ENCODE results near the gene TPCN2.
"Not testable (repeated sequence)": the region's sequence is repeated elsewhere in the genome, so short reads cannot be mapped to it uniquely, and the experiment has no call there.

The TPCN2 gene

DNA sequence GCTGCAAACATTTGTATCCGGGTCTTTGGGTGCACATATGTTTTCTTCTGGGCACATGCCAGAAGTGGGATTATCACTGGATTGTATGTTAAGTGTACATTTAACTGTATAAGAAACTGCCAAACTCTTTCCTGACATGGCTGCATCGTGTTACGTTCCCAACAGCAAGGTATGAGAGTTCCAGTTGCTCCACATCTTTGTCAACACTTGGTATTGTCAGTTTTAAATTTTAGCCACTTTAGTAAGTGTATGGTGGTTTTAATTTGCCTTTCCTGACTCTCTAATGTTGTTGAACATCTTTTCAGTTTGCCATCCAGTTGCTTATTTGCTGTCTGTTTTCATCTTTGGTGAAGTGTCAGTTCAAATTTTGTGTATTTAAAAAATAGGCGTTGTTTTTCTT lies 84.5 kb downstream of the TPCN2 start:
- no peak for DNase-seq

DNA sequence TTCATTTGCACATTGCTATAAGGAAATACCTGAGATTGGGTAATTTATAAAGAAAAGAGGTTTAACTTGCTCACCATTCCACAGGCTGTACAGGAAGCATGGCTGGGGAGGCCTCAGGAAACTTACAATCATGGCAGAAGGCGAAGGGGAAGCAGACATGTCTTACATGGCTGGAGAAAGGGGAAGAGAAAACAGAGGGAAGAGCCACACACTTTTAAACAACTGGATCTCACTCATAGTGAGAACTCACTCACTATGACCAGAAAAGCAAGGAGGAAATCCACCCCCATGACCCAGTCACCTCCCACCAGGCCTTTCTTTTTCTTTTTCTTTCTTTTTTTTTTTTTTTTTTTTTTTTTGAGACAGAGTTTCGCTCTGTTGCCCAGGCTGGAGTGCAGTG lies 85.5 kb downstream of the TPCN2 start:
- not testable (repeated sequence) for DNase-seq

DNA sequence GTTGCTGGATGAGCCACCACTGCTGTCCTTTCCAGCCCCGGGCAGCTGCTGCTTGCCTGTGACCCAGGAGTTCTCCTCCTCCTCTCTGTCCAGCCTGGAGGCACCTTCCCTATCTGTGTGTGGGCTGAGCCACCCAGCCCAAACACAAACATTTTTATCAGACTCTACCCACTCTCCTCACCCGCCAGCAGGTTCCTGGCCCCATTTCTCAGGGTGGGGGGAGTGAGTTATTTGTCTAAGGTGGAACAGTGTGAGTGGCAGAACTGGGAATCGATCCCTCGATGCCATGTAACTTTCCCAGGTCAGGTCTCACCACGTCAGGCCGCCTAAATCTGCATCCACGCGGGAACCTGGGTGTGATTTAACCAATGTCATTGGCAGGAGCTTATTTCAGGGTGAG lies 86.2 kb downstream of the TPCN2 start:
- DNase-seq, result no peak

DNA sequence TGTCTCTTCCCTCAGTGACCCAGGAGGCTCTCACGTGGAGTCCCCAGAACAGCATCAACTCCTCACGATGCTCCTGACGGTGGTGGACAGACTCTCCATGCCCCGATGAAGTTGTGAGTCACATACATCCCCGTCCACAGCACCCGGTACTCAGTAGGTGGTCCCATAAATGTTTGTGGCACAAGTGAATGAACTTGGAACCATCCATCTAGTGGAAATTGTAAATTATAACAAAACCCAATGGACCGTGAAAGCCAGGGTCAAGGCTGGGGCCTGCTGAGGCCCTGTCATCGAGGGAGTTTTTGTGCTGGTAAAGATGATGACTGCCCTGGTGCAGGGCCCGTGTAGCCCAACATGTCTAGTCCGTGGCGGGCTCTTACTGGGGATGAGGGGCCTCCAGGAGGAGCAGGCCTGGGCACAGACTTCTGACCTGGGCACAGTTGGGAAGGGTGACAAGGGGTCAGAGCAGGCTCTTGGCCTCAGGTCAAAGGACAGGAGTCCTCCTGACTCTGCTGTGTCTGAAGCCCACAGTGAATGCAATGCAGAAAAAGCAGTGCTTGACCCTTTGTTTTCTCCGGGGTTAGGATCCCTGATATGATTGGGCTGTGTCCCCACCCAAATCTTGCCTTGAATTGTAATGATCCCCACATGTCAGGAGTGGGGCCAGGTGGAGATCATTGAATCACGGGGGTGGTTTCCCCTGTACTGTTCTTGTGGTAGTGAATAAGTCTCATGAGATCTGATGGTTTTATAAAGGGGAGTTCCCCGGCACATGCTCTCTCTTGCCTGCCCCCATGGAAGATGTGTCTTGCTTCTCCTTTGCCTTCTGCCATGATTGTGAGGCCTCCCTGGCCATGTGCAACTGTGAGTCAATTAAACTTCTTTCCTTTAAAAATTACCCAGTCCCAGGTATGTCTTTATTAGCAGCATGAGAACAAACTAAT lies 87.0 kb downstream of the TPCN2 start:
- no peak for DNase-seq

DNA sequence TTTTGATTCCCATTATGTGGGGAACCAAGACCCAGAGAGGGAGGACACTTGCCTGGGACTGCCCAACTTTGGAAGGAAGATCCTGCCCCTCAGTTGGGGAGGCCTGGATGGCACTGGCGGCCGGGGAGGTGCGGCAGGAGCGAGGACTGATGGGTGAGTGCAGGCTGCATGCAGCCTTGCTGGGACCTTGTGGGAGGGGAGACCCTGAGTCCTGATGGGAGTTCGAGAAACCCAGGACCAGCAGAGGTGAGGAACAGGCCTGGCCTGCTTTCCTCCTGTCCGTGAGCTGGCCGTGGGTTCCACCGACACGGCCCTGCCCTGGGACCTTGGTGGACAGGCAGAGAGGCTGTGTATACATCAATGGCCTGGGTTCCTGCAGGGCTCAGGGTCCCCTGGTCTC lies 87.7 kb downstream of the TPCN2 start:
- DNase-seq, result no peak

DNA sequence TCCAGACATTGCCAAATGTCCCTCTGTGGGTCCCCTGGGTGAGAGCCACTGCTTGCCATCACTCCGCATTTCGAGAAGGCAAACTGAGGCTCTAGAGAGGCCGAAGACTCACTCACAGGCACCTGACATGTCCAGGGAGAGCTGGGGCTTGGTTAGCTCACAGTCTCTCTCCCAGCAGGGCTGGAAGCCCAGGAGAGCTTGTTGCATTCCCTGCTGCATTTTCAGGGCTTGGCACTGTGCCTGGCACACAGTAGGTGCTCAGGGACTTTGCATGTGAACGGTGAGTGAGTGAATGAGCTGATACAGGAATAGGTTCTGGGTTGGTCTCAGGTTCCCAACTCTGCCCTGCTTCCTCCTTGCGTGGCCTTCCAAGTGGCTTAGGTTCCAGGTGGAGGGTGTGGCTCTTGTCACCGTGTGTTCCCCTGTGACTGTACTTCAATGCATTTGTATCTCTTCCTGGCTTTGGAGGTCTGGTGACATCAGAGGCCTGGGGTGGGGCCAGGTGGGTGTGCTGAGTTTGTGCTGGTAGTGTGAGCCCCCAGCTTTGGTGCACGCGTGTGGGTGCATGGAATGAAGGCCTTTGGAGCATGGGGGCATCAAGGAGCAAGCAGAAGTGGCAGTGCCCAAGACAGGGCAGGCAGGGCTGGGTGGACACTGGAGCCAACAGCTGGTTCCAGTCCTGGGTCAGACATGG lies 88.6 kb downstream of the TPCN2 start:
- no peak for DNase-seq

DNA sequence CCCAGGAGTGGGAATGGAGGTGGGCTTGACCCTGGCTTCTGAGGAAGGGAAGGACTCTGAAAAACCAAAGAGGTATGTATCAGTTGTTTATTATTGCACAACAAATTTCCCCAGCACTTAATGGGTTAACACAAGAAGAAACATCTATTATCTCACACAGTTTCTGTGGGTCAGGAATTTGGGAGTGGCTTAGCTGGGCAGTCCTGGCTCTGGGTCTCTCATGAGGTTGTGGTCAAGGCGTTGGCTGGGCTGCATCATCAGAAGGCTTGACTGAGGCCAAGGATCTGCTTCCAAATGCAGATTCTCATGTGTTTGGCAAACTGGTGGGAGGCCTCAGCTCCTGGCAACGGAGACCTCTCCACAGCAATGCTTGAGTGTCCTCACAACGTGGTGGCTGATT lies 89.5 kb downstream of the TPCN2 start:
- peak; percentile 43 for DNase-seq

DNA sequence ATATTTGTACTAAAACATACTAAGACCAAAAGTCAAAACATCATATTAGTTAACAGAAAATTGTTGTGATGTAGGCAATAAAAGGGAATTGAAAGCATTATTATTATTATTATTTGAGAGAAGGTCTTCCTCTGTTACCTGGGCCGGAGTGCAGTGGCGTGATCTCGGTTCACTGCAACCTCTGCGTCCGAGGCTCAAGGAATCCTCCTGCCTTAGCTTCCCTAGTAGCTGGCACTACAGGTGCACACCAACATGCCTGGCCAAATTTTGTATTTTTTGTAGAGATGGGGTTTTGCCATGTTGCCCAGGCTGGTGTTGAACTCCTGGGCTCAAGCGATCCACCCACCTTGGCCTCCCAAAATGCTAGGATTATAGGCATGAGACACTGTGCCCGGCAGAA lies 91.4 kb downstream of the TPCN2 start:
- not testable (repeated sequence) for DNase-seq

DNA sequence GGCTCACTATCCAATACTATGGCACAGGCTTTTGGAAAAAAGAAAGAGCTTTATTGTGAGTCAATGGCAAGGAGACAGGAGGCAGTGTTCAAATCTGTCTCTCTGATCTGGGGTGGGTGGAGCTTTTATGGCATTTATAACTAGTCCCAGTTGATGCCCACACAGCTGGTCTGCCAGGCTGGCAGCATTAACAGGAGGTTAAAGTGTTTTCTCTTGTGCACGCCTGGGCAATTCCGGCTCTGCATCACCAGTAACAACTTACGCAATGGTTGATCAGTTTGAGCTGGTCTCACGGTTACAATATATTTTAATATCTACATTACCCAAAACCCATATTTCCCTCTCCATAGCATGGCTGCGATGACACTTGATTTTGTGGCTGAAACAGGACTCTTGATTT lies 91.9 kb downstream of the TPCN2 start:
- DNase-seq, result no peak

DNA sequence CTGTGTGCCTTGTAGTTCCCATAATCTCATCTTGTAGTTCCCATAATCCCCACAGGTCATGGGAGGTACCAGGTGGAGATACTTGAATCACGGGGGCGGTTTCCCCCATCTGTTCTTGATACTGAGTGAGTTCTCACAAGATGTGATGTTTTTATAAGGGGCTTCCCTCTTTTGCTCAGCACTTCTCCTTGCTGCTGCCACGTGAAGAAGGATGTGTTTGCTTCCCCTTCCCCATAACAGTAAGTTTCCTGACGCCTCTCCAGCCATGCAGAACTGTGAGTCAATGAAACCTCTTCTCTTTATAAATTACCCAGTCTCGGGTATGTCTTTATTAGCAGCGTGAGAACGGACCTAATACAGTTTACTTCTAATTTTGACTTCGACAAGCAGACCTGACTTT lies 93.0 kb downstream of the TPCN2 start:
- no peak for DNase-seq

DNA sequence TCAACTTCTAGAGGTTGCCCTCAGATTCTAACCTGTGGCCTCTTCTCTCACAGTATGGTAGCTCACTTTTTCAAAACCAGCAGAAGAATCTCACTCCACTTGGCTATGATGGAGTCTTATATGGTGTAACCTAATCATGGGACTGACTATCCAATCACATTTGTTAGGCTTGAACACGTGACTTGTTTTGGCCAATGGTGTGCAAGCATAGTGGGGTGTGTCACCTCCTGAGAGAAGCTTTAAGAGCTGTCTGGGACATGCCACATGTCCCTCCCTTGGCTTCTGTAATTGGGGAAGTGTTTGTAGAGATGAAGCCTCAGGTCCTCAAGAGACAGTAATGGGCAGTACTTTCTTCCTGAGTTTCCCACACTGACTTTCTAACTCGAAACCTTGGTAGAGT lies 94.2 kb downstream of the TPCN2 start:
- no peak for DNase-seq

DNA sequence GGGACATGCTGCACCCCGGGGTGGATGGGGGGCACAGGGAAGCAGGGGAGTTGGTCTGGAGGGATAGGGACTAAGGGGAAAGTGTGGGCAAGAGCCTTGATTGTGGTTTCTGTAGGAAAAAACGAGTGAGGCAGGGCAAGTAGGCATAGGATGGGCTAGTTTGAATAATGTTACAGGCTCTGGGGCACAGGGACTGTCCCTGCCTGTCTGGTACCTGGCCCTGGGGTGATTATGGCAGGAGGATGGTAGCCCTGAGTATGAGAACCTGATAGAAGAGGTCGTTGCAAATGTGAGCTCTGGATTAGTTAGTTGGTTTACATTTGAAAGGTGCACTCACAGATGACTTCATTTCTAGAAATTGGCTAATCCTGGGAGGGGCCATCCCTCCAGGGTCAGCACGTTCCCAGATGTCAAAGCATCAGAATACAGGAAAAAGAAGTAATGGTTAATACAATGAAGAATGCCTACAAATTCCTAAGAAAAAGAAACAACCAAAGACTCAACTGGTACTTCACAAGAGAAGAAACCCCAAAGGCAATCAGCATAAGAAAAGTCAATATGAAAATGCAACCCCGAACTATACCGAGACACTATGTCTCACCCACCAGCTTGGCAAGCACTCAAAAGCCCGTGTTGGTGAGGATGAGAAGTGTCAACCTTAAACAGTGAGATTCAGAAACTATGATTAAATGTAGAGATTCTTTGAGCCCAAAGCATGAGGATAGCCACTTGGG lies 95.8 kb downstream of the TPCN2 start:
- no peak for DNase-seq

DNA sequence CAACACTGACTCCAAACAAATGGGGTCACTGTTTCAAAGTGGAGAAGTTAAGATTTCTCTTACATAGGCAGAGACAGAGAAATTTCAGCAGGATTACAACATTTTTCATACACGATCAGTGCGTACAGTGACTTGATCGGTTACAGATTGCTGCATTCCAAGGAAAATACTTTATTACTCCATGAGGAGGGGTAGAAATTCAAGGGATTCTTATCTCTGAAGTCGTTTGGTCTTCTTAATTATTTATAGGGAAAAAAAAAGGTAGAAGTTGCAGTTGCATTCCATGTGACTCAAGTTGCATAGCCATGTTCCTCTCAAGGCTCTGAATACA lies 96.3 kb downstream of the TPCN2 start:
- peak; percentile 88 for DNase-seq

DNA sequence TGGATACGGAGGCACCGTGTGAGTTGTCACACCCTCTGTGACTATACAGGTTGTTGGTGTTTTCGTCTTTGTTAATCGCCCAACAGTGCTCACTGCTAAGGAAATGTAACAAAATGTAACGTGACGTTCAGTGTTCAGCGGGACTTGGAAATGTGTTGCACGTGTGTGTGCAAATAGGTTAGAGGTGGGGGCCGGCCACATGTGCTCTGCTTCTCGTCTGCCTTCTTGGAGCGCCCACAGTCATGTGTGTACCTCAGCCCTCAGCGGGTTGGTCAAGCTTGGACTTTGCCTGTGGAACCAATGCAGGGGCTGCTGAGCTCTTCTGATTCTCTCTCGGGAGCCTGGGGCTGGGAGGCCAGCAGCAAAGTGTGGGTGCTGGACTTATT lies 99.6 kb downstream of the TPCN2 start:
- DNase-seq, result no peak

DNA sequence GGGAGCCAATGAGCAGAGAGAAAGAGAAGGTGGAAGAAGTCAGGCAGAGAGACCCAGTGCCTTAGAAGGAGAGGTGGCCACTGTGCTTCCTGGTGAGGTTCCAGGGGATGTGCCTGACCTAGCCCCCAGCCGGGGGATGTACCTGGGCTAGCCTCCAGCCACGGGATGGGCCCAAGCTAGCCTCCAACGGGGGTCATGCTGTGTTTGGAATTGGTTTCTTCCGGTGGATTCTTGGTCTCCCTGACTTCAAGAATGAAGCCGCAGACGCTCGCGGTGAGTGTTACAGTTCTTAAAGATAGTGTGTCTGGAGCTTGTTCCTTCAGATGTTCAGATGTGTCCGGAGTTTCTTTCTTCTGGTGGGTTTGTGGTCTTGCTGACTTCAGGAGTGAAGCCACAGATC lies 100.1 kb downstream of the TPCN2 start:
- DNase-seq, result no peak

DNA sequence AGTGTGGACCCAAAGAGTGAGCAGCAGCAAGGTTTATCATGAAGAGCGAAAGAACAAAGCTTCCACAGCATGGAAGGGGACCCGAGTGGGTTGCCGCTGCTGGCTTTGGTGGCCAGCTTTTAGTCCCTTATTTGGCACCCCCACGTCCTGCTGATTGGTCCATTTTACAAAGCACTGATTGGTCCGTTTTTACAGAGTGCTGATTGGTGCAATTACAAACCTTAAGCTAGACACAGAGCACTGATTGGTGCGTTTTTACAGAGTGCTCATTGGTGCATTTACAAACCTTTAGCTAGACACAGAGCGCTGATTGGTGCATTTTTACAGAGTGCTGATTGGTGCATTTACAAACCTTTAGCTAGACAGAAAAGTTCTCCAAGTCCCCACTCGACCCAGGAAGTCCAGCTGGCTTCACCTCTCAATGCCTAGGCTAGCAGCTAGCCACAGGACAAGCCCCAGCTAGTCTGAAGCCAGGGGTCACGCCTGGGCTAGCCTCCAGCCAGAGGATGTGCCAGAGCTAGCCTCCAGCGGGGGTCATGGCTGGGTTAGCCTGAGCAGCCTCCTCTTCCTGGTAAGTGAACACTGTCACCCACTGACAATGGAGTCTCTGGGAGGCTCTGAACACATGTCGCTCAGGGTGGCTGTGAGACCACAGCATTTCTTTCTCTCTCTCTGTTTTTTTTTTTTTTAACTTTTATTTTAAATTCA lies 100.8 kb downstream of the TPCN2 start:
- DNase-seq, result not testable (repeated sequence)

DNA sequence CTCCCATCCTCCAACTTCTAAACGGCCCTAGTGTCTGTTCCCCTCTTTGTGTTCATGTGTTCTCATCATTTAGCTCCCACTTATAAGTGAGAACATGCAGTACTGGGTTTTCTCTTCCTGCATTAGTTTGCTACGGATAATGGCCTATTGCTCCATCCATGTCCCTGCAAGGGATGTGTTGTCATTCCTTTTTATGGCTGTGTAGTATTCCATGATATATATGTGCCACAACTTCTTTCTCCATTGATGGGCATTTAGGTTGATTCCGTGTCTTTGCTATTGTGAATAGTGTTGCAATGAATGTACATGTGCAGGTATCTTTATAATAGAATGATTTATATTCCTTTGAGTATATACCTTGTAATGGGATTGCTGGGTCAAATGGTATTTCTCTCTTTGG lies 101.4 kb downstream of the TPCN2 start:
- DNase-seq, result no peak

DNA sequence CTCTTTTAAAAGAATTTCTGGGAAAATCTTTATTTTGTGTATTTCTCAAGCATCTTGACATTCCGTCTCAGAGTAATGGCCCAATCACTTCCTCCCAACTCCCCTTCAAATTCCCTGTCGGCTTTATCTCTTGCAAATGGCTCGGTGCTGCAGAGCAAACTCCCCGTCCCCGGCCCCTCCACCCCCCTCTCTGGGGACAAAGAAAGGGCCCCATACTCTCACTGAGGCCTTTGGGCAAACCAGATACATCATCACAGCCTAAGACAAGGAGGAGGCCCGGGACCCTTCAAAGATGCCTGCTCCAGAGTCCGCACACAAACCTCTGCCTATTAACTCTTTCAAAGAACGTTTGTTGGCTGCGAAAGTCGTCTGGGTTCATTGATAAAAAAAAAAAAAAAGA lies 103.1 kb downstream of the TPCN2 start:
- no peak for DNase-seq

DNA sequence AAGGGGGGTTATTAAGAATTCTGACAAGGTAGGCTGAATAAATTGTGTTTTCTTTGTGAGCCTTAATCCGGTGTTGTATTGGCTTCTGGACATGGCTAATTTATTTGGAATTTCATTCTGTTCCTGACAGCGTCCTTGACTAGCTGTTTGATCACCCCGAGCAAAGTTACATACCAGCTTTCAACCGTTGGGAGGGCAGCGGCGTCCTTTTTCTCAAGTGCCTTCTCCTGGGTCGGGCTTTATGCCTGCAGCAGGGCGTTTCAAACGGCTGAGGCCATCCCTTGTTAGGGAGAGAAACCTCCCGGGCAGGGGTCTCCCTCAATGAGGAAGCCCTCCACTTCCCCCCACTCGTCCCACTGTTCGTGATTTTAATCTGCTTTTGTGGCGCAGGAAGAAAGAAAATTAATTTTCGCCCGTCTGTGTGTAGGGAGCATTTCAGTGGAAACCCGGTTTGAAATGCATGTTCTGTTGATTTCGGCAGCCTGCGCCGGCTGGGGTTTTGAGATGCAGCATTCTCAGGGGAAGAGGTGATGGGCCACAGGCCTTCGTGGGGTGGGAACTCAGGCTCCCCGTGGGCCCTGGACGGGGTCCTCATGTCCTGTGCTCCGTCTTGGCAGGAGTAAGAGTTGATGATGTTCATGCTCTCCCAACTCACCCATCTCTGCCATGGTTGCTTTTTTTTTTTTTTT lies 104.1 kb downstream of the TPCN2 start:
- no peak for DNase-seq

DNA sequence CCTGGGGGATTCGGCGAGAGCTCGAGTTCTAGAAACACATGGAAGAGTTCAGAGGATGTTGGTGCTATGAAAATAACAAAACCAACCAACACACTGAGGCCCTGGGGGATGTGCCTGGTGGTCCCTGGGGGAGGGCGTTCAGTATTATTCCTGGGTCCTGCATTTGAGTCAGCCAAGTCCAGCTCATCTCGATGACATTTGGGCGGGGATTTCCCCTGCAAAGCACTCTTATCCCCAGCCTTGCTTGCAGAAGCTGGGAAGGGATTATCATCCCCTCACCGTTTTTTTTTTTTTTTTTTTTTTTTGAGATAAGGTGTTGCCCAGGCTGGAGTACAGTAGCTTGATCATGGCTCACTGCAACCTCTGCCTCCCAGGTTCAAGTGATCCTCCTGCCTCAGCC lies 104.9 kb downstream of the TPCN2 start:
- DNase-seq, result peak; percentile 26

DNA sequence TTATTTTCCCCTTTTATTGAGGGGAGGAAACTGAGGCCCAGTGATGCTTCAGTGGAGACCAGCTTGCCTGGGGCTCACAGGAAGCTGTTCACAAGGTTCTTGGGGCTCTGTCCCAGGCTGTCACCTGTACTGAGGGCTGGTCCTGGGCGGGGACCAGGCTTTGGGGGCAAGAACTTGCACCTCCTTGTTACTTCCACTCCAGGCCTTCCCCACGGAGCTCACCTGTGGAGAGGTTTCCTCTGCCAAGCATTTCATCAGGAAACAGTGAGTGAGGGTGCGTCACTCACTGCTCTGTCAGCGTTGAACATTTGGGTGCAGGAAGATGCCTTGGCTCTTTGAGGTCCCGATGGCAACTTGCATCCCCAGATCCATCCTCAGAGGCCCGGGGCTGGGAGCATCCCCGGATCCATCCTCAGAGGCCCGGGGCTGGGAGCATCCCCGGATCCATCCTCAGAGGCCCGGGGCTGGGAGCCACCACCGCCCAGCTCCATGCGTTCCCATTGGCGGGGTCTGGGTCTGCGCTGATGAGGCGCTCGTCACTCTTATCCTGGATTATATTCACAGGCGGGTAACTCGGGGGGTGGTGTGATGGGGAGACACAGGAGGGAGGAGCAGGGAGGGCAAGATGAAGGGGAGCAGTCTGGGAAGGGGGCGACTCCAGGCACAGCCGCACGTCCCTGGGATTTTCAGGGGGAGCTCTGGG lies 105.6 kb downstream of the TPCN2 start:
- no peak for DNase-seq

DNA sequence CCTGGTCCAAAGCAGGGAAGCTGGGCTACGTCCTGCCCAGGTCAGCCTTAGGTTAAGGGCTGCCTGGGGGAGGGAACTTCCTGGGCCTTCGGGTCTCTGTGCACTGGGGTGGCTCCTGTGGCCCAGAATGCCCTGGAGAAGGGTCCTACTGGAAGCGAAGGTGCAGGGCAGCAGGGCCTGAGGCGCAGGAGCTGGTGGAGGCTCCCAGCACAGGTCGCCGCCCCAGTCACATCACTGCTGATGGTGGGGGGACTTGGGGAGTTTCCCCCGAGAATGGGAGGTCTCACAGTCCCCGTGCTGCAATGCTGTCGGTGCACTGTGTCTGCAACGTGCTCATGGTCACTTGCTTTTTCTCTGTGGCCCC lies 106.2 kb downstream of the TPCN2 start:
- DNase-seq, result no peak

Data from fibroblast of upper back skin (primary cell).